WTC11 (cell line): Measurements from ENCODE around the gene IQGAP2. TPM values are rescaled to one million over a fixed set of nuclear protein-coding genes. Genes with fewer than 3 reads are reported as not detected.
"Not testable (repeated sequence)": the region's sequence is repeated elsewhere in the genome, so short reads cannot be mapped to it uniquely, and the experiment has no call there.

Experiments used
- ATAC-seq: fragments of 200-7000 bp; cut with Tn5 transposase; 2 replicates; pipeline ENCODE4 v1.10.0; 2021; ENCODE audit warnings: mild to moderate bottlenecking, moderate library complexity
- CTCF ChIA-PET: fragments of 300-600 bp; sonication (Branson Sonifier 250); formaldehyde crosslinking; loops from one replicate; lab custom pipeline; 2021; ENCODE audit warnings: antibody characterized with exemption; lab: Charles Lee
- POLR2A ChIA-PET: fragments of 350-600 bp; sonication (Branson Sonifier 250); formaldehyde crosslinking; loops from one replicate; lab custom pipeline; 2021; ENCODE audit warnings: antibody characterized with exemption; lab: Charles Lee
- DNase-seq: peaks from one replicate; pipeline ENCODE4 v3.0.0; 2021; ENCODE audit warnings: low spot score
- H3K27ac Mint-ChIP-seq: 2 replicates; pipeline ENCODE4 v1.8.0; 2021; ENCODE audit warnings: mixed read lengths
- H3K27me3 Mint-ChIP-seq: 2 replicates; pipeline ENCODE4 v1.8.0; 2021; ENCODE audit warnings: low read depth, mild to moderate bottlenecking, moderate library complexity, mixed read lengths
- H3K36me3 Mint-ChIP-seq: 2 replicates; pipeline ENCODE4 v1.8.0; 2021; ENCODE audit warnings: mixed read lengths
- H3K4me1 Mint-ChIP-seq: 2 replicates; pipeline ENCODE4 v1.8.0; 2022; ENCODE audit warnings: mixed read lengths
- H3K4me3 Mint-ChIP-seq: 2 replicates; pipeline ENCODE4 v1.8.0; 2021; ENCODE audit warnings: mild to moderate bottlenecking, moderate library complexity, mixed read lengths
- H3K9me3 Mint-ChIP-seq: 2 replicates; pipeline ENCODE4 v1.8.0; 2021; ENCODE audit warnings: mixed read lengths
- GABPB1 ChIP-seq: sonication (generic); formaldehyde crosslinking; IDR thresholded peaks from 2 replicates; pipeline ENCODE4 v1.8.1; 2023; ENCODE audit warnings: mild to moderate bottlenecking, missing genetic modification reagents
- GRHL2 ChIP-seq: fragments of 250-450 bp; sonication (Bioruptor Pico); IDR thresholded peaks from 2 replicates; pipeline ENCODE4 v1.8.0; 2022; ENCODE audit warnings: mild to moderate bottlenecking, moderate library complexity; ENCODE audit not compliant: insufficient replicate concordance, severe bottlenecking
- JAZF1 ChIP-seq: fragments of 250-450 bp; sonication (Bioruptor Pico); IDR thresholded peaks from 2 replicates; pipeline ENCODE4 v1.9.0; 2021; ENCODE audit warnings: moderate library complexity, mild to moderate bottlenecking, inconsistent platforms
- RELA ChIP-seq: sonication (generic); formaldehyde crosslinking; IDR thresholded peaks from 2 replicates; pipeline ENCODE4 v1.8.1; 2022; ENCODE audit warnings: missing genetic modification reagents, mild to moderate bottlenecking, borderline replicate concordance
- SMAD3 ChIP-seq: sonication (generic); formaldehyde crosslinking; IDR thresholded peaks from 2 replicates; pipeline ENCODE4 v1.8.0; 2022; ENCODE audit warnings: missing genetic modification reagents, mild to moderate bottlenecking, borderline replicate concordance
- SOX15 ChIP-seq: fragments of 250-450 bp; sonication (Bioruptor Pico); IDR thresholded peaks from 2 replicates; pipeline ENCODE4 v1.9.0; 2021; ENCODE audit warnings: mild to moderate bottlenecking
- SP1 ChIP-seq: sonication (generic); formaldehyde crosslinking; conservative IDR thresholded peaks from 2 replicates; pipeline ENCODE4 v1.8.1; 2022; ENCODE audit warnings: missing genetic modification reagents
- TCF7 ChIP-seq: sonication (generic); formaldehyde crosslinking; IDR thresholded peaks from 2 replicates; pipeline ENCODE4 v1.8.0; 2022; ENCODE audit warnings: mild to moderate bottlenecking, low read depth, missing genetic modification reagents, moderate library complexity
- ZNF138 ChIP-seq: sonication (generic); formaldehyde crosslinking; conservative IDR thresholded peaks from 2 replicates; pipeline ENCODE4 v1.8.1; 2022; ENCODE audit warnings: mild to moderate bottlenecking, moderate library complexity, missing genetic modification reagents
- ZNF263 ChIP-seq: sonication (generic); formaldehyde crosslinking; IDR thresholded peaks from 2 replicates; pipeline ENCODE4 v1.8.1; 2022; ENCODE audit warnings: low read depth, mild to moderate bottlenecking, moderate library complexity, missing genetic modification reagents
- total RNA-seq: library from RNA; stranded (reverse); gene quantifications from 3 replicates; pipeline ENCODE4 v1.2.3, GENCODE V29; 2021
- TF ChIP-seq, protein P1 (sequence below): sonication (generic); formaldehyde crosslinking; IDR thresholded peaks from 2 replicates; pipeline ENCODE4 v1.8.0; 2022; ENCODE audit warnings: mild to moderate bottlenecking, missing genetic modification reagents
- TF ChIP-seq, protein P2 (sequence below): sonication (generic); formaldehyde crosslinking; IDR thresholded peaks from 2 replicates; pipeline ENCODE4 v1.8.1; 2023; ENCODE audit warnings: mild to moderate bottlenecking, missing genetic modification reagents, borderline replicate concordance
- TF ChIP-seq, protein P3 (sequence below): sonication (generic); formaldehyde crosslinking; IDR thresholded peaks from 2 replicates; pipeline ENCODE4 v1.8.1; 2022; ENCODE audit warnings: low read depth, missing genetic modification reagents, borderline replicate concordance
- TF ChIP-seq, protein P4 (sequence below): sonication (generic); formaldehyde crosslinking; IDR thresholded peaks from 2 replicates; pipeline ENCODE4 v1.8.1; 2023; ENCODE audit warnings: mild to moderate bottlenecking, missing genetic modification reagents, moderate library complexity
- TF ChIP-seq, protein P5 (sequence below): fragments of 250-450 bp; sonication (Bioruptor Pico); IDR thresholded peaks from 2 replicates; pipeline ENCODE4 v2.1.2; 2022; ENCODE audit warnings: mild to moderate bottlenecking, moderate library complexity
- TF ChIP-seq, protein P6 (sequence below): sonication (generic); formaldehyde crosslinking; IDR thresholded peaks from 2 replicates; pipeline ENCODE4 v1.8.0; 2023; ENCODE audit warnings: missing genetic modification reagents, mild to moderate bottlenecking, borderline replicate concordance
- TF ChIP-seq, protein P7 (sequence below): fragments of 250-450 bp; sonication (Bioruptor Pico); IDR thresholded peaks from 2 replicates; pipeline ENCODE4 v1.9.0; 2021; ENCODE audit warnings: mild to moderate bottlenecking, borderline replicate concordance

The IQGAP2 gene
- total RNA-seq, 1 experiment from 2014 or later = 70.6 TPM

DNA sequence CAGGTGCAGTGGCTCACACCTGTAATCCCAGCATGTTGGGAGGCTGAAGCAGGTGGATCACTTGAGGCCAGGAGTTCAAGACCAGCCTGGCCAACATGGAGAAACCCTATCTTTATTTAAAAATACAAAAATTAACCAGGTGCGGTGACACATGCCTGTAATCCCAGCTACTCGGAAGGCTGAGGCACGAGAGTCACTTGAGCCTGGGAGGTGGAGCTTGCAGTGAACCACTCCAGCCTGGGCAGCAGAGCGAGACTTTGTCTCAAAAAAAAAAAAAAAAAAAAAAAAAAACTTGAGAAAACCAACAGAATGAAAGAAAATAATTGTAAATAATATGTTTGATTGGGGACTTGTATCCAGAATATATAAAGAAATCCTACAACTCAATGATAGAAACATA lies 277.7 kb downstream of the IQGAP2 start:
- POLR2A ChIA-PET, H3K4me3 Mint-ChIP-seq, ATAC-seq, H3K27ac Mint-ChIP-seq, H3K4me1 Mint-ChIP-seq, H3K27me3 Mint-ChIP-seq, DNase-seq, H3K9me3 Mint-ChIP-seq: not testable (repeated sequence)
- peaks cover 22% of the 10 kb centered on the region for H3K36me3 Mint-ChIP-seq
- CTCF ChIA-PET = interaction anchor here (0.7 kb wide), 1 partner anchor 107 kb away, joined by 3 read pairs; no protein-coding TSS in a partner anchor

DNA sequence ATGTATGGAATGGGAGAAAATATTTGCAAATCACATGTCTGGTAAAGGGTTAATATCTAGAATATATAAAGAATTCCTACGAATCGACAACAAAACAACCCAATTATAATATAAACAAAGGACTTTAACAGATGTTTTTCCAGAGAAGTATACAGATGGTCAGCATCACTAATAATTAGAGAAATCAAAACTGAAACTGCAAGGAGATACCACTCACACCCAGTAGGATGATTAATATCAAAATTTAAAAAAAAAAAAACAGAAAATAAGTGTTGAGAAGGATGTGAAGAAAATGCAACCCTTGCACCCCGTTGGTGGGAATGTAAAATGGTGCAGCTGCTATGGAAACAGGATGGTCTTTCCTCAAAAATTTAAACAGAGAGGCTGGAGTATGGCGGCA lies 278.2 kb downstream of the IQGAP2 start:
- DNase-seq (no peak), ATAC-seq (no peak)
- Mint-ChIP-seq H3K4me1 (no peaks in the 10 kb centered on the region), H3K27me3 (no peaks in the 10 kb centered on the region), H3K36me3 (peaks cover 18% of the 10 kb centered on the region), H3K4me3 (no peak overlapping the region), H3K27ac (no peak overlapping the region), H3K9me3 (no peaks in the 10 kb centered on the region)
- ChIA-PET CTCF (no interaction called here), POLR2A (no interaction called here)
- TF ChIP-seq ZNF263 (CRISPR knock-in tag) (no peak), TCF7 (CRISPR knock-in tag) (no peak), RELA (CRISPR knock-in tag) (no peak), SOX15 (CRISPR knock-in tag) (no peak), SP1 (CRISPR knock-in tag) (no peak), ZNF138 (no peak), JAZF1 (CRISPR knock-in tag) (no peak), GABPB1 (CRISPR knock-in tag) (no peak), SMAD3 (CRISPR knock-in tag) (no peak), GRHL2 (CRISPR knock-in tag) (no peak)
- TF ChIP-seq, protein P1, sequence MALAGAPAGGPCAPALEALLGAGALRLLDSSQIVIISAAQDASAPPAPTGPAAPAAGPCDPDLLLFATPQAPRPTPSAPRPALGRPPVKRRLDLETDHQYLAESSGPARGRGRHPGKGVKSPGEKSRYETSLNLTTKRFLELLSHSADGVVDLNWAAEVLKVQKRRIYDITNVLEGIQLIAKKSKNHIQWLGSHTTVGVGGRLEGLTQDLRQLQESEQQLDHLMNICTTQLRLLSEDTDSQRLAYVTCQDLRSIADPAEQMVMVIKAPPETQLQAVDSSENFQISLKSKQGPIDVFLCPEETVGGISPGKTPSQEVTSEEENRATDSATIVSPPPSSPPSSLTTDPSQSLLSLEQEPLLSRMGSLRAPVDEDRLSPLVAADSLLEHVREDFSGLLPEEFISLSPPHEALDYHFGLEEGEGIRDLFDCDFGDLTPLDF (CRISPR knock-in tag) = no peak
- TF ChIP-seq, protein P2, sequence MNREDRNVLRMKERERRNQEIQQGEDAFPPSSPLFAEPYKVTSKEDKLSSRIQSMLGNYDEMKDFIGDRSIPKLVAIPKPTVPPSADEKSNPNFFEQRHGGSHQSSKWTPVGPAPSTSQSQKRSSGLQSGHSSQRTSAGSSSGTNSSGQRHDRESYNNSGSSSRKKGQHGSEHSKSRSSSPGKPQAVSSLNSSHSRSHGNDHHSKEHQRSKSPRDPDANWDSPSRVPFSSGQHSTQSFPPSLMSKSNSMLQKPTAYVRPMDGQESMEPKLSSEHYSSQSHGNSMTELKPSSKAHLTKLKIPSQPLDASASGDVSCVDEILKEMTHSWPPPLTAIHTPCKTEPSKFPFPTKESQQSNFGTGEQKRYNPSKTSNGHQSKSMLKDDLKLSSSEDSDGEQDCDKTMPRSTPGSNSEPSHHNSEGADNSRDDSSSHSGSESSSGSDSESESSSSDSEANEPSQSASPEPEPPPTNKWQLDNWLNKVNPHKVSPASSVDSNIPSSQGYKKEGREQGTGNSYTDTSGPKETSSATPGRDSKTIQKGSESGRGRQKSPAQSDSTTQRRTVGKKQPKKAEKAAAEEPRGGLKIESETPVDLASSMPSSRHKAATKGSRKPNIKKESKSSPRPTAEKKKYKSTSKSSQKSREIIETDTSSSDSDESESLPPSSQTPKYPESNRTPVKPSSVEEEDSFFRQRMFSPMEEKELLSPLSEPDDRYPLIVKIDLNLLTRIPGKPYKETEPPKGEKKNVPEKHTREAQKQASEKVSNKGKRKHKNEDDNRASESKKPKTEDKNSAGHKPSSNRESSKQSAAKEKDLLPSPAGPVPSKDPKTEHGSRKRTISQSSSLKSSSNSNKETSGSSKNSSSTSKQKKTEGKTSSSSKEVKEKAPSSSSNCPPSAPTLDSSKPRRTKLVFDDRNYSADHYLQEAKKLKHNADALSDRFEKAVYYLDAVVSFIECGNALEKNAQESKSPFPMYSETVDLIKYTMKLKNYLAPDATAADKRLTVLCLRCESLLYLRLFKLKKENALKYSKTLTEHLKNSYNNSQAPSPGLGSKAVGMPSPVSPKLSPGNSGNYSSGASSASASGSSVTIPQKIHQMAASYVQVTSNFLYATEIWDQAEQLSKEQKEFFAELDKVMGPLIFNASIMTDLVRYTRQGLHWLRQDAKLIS (CRISPR knock-in tag) = no peak
- TF ChIP-seq, protein P3, sequence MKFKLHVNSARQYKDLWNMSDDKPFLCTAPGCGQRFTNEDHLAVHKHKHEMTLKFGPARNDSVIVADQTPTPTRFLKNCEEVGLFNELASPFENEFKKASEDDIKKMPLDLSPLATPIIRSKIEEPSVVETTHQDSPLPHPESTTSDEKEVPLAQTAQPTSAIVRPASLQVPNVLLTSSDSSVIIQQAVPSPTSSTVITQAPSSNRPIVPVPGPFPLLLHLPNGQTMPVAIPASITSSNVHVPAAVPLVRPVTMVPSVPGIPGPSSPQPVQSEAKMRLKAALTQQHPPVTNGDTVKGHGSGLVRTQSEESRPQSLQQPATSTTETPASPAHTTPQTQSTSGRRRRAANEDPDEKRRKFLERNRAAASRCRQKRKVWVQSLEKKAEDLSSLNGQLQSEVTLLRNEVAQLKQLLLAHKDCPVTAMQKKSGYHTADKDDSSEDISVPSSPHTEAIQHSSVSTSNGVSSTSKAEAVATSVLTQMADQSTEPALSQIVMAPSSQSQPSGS (CRISPR knock-in tag) = no peak
- TF ChIP-seq, protein P4, sequence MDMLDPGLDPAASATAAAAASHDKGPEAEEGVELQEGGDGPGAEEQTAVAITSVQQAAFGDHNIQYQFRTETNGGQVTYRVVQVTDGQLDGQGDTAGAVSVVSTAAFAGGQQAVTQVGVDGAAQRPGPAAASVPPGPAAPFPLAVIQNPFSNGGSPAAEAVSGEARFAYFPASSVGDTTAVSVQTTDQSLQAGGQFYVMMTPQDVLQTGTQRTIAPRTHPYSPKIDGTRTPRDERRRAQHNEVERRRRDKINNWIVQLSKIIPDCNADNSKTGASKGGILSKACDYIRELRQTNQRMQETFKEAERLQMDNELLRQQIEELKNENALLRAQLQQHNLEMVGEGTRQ (CRISPR knock-in tag) = no peak
- TF ChIP-seq, protein P5, sequence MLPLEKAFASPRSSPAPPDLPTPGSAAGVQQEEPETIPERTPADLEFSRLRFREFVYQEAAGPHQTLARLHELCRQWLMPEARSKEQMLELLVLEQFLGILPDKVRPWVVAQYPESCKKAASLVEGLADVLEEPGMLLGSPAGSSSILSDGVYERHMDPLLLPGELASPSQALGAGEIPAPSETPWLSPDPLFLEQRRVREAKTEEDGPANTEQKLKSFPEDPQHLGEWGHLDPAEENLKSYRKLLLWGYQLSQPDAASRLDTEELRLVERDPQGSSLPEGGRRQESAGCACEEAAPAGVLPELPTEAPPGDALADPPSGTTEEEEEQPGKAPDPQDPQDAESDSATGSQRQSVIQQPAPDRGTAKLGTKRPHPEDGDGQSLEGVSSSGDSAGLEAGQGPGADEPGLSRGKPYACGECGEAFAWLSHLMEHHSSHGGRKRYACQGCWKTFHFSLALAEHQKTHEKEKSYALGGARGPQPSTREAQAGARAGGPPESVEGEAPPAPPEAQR (CRISPR knock-in tag) = no peak
- TF ChIP-seq, protein P6, sequence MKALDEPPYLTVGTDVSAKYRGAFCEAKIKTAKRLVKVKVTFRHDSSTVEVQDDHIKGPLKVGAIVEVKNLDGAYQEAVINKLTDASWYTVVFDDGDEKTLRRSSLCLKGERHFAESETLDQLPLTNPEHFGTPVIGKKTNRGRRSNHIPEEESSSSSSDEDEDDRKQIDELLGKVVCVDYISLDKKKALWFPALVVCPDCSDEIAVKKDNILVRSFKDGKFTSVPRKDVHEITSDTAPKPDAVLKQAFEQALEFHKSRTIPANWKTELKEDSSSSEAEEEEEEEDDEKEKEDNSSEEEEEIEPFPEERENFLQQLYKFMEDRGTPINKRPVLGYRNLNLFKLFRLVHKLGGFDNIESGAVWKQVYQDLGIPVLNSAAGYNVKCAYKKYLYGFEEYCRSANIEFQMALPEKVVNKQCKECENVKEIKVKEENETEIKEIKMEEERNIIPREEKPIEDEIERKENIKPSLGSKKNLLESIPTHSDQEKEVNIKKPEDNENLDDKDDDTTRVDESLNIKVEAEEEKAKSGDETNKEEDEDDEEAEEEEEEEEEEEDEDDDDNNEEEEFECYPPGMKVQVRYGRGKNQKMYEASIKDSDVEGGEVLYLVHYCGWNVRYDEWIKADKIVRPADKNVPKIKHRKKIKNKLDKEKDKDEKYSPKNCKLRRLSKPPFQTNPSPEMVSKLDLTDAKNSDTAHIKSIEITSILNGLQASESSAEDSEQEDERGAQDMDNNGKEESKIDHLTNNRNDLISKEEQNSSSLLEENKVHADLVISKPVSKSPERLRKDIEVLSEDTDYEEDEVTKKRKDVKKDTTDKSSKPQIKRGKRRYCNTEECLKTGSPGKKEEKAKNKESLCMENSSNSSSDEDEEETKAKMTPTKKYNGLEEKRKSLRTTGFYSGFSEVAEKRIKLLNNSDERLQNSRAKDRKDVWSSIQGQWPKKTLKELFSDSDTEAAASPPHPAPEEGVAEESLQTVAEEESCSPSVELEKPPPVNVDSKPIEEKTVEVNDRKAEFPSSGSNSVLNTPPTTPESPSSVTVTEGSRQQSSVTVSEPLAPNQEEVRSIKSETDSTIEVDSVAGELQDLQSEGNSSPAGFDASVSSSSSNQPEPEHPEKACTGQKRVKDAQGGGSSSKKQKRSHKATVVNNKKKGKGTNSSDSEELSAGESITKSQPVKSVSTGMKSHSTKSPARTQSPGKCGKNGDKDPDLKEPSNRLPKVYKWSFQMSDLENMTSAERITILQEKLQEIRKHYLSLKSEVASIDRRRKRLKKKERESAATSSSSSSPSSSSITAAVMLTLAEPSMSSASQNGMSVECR (CRISPR knock-in tag) = no peak
- TF ChIP-seq, protein P7, sequence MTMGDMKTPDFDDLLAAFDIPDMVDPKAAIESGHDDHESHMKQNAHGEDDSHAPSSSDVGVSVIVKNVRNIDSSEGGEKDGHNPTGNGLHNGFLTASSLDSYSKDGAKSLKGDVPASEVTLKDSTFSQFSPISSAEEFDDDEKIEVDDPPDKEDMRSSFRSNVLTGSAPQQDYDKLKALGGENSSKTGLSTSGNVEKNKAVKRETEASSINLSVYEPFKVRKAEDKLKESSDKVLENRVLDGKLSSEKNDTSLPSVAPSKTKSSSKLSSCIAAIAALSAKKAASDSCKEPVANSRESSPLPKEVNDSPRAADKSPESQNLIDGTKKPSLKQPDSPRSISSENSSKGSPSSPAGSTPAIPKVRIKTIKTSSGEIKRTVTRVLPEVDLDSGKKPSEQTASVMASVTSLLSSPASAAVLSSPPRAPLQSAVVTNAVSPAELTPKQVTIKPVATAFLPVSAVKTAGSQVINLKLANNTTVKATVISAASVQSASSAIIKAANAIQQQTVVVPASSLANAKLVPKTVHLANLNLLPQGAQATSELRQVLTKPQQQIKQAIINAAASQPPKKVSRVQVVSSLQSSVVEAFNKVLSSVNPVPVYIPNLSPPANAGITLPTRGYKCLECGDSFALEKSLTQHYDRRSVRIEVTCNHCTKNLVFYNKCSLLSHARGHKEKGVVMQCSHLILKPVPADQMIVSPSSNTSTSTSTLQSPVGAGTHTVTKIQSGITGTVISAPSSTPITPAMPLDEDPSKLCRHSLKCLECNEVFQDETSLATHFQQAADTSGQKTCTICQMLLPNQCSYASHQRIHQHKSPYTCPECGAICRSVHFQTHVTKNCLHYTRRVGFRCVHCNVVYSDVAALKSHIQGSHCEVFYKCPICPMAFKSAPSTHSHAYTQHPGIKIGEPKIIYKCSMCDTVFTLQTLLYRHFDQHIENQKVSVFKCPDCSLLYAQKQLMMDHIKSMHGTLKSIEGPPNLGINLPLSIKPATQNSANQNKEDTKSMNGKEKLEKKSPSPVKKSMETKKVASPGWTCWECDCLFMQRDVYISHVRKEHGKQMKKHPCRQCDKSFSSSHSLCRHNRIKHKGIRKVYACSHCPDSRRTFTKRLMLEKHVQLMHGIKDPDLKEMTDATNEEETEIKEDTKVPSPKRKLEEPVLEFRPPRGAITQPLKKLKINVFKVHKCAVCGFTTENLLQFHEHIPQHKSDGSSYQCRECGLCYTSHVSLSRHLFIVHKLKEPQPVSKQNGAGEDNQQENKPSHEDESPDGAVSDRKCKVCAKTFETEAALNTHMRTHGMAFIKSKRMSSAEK (CRISPR knock-in tag) = no peak
